DND-41 (cell line): ENCODE data around the gene NHLRC4.

Experiments
- ATAC-seq: fragments of 200-7000 bp; cut with Tn5 transposase; 3 replicates; pipeline ENCODE4 v1.9.1; 2021; ENCODE audit warnings: low read depth; ENCODE audit not compliant: insufficient read depth
- DNase-seq: peaks from one replicate; pipeline ENCODE4 v3.0.0-alpha.2; 2020
- H2AFZ ChIP-seq: 2 replicates; pipeline ENCODE4 v1.6.0; 2012; ENCODE audit warnings: low read depth, low read length
- H3K27ac ChIP-seq: 2 replicates; pipeline ENCODE4 v1.5.1; 2012; ENCODE audit warnings: low read length, inconsistent platforms
- H3K27me3 ChIP-seq: fragments of 200-600 bp; sonication (generic); 2 replicates; pipeline ENCODE4 v1.6.0; 2012; ENCODE audit warnings: low read length, mild to moderate bottlenecking, inconsistent platforms; ENCODE audit not compliant: insufficient read depth, poor library complexity
- H3K36me3 ChIP-seq: 2 replicates; pipeline ENCODE4 v1.5.1; 2012; ENCODE audit warnings: low read length, inconsistent platforms; ENCODE audit not compliant: insufficient read depth
- H3K4me1 ChIP-seq: 2 replicates; pipeline ENCODE4 v1.5.1; 2012; ENCODE audit warnings: mild to moderate bottlenecking, low read length; ENCODE audit not compliant: insufficient read depth
- H3K4me2 ChIP-seq: 2 replicates; pipeline ENCODE4 v1.6.0; 2012; ENCODE audit warnings: mild to moderate bottlenecking, moderate library complexity, low read length, inconsistent platforms; ENCODE audit not compliant: insufficient read depth
- H3K4me3 ChIP-seq, 2 experiments: fragments of 200-600 bp in 1 of 2; shearing (Covaris generic) in 1 of 2; 2 replicates each; pipeline ENCODE4 v1.5.1; 2012 to 2016; ENCODE audit warnings: inconsistent platforms in 2 of 2, low read length in 2 of 2, mild to moderate bottlenecking in 2 of 2, low read depth in 1 of 2, moderate library complexity in 1 of 2
- H3K79me2 ChIP-seq: 2 replicates; pipeline ENCODE4 v1.6.0; 2012; ENCODE audit warnings: low read length, inconsistent platforms; ENCODE audit not compliant: insufficient read depth
- H3K9ac ChIP-seq: 2 replicates; pipeline ENCODE4 v1.6.0; 2012; ENCODE audit warnings: low read depth, mild to moderate bottlenecking, inconsistent platforms, low read length, moderate library complexity
- H3K9me3 ChIP-seq: 2 replicates; pipeline ENCODE4 v1.5.1; 2012; ENCODE audit warnings: low read length, moderate library complexity, mild to moderate bottlenecking, inconsistent platforms; ENCODE audit not compliant: insufficient read depth, severe bottlenecking
- H4K20me1 ChIP-seq: 2 replicates; pipeline ENCODE4 v1.6.0; 2012; ENCODE audit warnings: low read length; ENCODE audit not compliant: insufficient read depth
- CTCF ChIP-seq: IDR thresholded peaks from 2 replicates; pipeline ENCODE4 v1.5.1; 2012; ENCODE audit warnings: borderline replicate concordance, low read length, moderate library complexity, mild to moderate bottlenecking; ENCODE audit not compliant: poor library complexity, severe bottlenecking; ENCODE audit errors: extremely low read depth
- EZH2 ChIP-seq: IDR thresholded peaks from 3 replicates; pipeline ENCODE4 v1.6.1; 2012; ENCODE audit warnings: borderline replicate concordance, low read depth, mild to moderate bottlenecking, moderate library complexity, low read length, inconsistent platforms; ENCODE audit not compliant: severe bottlenecking

Gene NHLRC4

GRCh38 chr16:546909-547770 lies 19.7 kb upstream of the NHLRC4 start:
- ATAC-seq (peak; percentile 56), DNase-seq (peak; percentile 49)
- Histone ChIP-seq H3K79me2 (peaks cover 34% of the 10 kb centered on the region), H2AFZ (no peak overlapping the region), H3K27ac (no peak overlapping the region), H3K4me3 (no peak overlapping the region), H3K36me3 (peaks cover 45% of the 10 kb centered on the region), H3K4me2 (no peak overlapping the region), H3K27me3 (no peaks in the 10 kb centered on the region), H3K4me1 (no peaks in the 10 kb centered on the region), H4K20me1 (peaks cover 50% of the 10 kb centered on the region), H3K9me3 (no peaks in the 10 kb centered on the region), H3K9ac (no peak overlapping the region)
- TF ChIP-seq EZH2 (no peak), CTCF (no peak)

GRCh38 chr16:548586-548985 lies 18.2 kb upstream of the NHLRC4 start:
- ATAC-seq = no peak
- no peaks in the 10 kb centered on the region for H3K4me1 ChIP-seq
- no peak overlapping the region for H3K4me2 ChIP-seq
- no peaks in the 10 kb centered on the region for H3K9me3 ChIP-seq
- no peaks in the 10 kb centered on the region for H3K27me3 ChIP-seq
- peaks cover 39% of the 10 kb centered on the region for H4K20me1 ChIP-seq
- H3K36me3 ChIP-seq = peaks cover 52% of the 10 kb centered on the region
- H2AFZ ChIP-seq = no peak overlapping the region
- TF ChIP-seq EZH2 (no peak), CTCF (no peak)
- no peak for DNase-seq
- peaks cover 21% of the 10 kb centered on the region for H3K79me2 ChIP-seq
- H3K4me3 ChIP-seq = no peak overlapping the region
- H3K9ac ChIP-seq = no peak overlapping the region
- no peak overlapping the region for H3K27ac ChIP-seq

GRCh38 chr16:549544-550263 lies 17.1 kb upstream of the NHLRC4 start:
- Histone ChIP-seq H3K4me2 (no peak overlapping the region), H2AFZ (no peak overlapping the region), H3K79me2 (peaks cover 12% of the 10 kb centered on the region), H4K20me1 (peaks cover 34% of the 10 kb centered on the region), H3K27ac (no peak overlapping the region), H3K9me3 (no peaks in the 10 kb centered on the region), H3K4me3 (no peak overlapping the region), H3K9ac (no peak overlapping the region), H3K27me3 (no peaks in the 10 kb centered on the region), H3K36me3 (peaks cover 52% of the 10 kb centered on the region), H3K4me1 (no peaks in the 10 kb centered on the region)
- no peak for ATAC-seq
- no peak for DNase-seq
- TF ChIP-seq EZH2 = no peak
- peak; percentile 45 for TF ChIP-seq CTCF
